ENCODE data around the gene TRPM2.

DNA sequence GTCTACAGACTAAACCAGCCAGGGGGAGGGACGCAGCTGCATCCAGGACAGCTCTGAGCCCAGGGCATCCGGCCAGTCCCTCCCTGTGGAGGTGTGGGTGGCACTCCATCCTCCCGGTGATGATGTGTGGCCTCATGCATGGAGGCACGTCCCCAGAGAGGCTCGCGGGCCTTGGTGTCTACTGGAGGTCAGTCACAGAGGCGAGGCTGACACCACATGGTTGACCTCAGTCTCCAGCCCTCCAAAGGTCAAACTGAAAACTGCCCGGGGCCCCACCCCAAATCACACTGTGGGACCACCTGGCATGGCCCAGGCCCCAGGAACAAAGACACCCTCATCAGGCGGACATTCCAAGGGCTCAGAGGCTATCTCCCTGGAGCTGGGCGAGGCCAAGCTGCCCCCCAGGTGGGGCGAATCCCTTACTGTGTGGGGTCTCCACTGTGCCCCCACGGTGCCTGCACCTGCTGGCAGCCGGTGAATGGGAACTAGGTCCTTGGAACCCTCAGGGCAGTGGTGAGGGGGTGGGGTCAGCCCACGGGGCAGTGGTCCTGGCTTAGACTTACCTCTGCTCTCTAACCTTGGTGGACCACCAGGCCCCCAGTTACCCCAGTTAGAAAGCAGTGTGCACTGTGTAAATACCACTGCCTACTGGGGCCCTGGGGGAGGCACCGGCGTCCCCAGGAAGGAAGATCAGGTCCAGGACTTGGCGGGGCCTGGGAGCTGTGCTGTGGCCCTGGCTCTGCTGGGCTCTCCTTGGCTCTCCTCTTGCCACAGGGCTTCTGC is 49.1 kb downstream of the TRPM2 start:
- no peak for TF ChIP-seq POLR2AphosphoS5 (IDR thresholded peaks at IDR 0.05; ENCODE audit: low read depth, low read length)
- no peak for TF ChIP-seq POLR2A (IDR thresholded peaks at IDR 0.05; ENCODE audit: low read depth, low read length)
